ENCODE data around the gene NOTUM.
A peak's percentile ranks its signal among the peaks of the same experiment; 100 is the strongest.

NOTUM gene

GRCh38 chr17:81961087-81961511 is at the start of gene NOTUM:
Gene NOTUM, minus strand, starts transcription at chr17:81961187. Its CDS starts 278 bp downstream, at chr17:81960909.
- DNase-seq (ENCODE audit: low read depth) = no peak

DNA sequence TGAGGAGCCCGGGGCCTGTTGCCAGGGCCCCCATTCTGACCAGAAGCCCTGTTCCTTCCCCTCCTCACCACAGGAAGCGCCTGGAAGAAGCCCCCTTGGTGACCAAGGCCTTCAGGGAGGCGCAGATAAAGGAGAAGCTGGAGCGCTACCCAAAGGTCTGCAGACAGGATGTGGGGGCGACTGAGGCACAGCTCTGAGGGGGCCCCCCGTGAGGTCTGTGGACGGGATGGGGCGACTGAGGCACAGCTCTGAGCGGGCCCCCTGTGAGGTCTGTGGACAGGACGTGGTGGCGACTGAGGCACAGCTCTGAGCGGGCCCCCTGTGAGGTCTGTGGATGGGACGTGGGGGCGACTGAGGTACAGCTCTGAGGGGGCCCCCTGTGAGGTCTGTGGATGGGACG is 48.4 kb upstream of the NOTUM start:
- DNase-seq (ENCODE audit: low read depth) = no peak

DNA sequence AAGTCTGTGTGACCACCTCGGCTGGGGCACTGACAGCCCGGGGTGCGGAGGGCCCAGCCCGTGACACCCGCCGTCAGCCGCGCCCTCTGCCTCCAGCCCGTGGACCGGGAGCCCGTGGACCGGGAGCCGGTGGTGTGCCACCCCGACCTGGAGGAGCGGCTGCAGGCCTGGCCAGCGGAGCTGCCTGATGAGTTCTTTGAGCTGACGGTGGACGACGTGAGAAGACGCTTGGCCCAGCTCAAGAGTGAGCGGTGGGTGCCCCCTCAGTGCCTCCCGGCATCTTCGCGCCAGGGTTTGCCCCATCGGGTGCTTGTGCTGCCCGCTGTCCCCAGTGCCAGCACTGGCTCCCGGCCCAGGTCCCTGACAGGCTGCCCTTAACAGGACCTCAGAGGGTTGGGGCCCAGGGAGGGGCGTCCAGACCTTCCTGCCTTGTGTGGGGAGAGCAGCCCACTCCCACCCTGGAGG is 48.0 kb upstream of the NOTUM start:
- DNase-seq (ENCODE audit: low read depth) = no peak

DNA sequence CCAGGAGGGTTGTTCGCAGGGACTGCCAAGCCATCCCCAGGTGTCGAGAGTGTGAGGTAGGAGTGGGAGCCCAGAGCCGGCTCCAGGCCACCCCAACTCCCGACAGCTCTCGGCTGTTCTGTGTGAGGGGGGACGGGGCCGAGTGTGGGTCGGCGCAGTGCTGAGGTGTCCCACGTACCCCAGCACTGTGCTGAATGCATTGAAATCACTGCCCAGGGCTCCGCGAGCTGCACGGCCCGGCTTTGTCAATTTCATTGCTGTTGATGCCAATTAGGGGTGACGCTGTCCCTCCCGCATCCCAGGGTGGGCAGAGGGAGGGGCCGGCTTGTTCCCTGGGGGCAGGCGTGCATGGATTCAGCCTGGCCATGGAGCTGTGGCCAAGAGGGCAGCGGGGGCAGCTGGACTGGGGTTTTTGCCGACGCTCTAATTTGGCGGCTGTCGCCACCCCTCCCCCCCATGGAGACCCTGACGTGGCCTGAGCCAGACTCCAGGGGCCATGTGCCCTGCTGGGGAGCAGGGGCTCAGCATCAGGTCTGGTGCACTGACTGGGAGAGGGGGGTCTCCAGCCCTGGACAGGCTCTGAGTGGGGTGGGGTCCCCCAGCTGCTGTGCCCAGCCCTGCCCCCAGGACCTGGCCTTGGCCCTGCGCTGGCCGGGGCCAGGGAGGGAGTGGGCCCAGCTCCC is 47.4 kb upstream of the NOTUM start:
- no peak for DNase-seq (ENCODE audit: low read depth)

- DNase-seq (ENCODE audit: low read depth) = no peak
Observed at GRCh38 chr17:82007495-82008257, 46.7 kb upstream of the NOTUM start.

DNA sequence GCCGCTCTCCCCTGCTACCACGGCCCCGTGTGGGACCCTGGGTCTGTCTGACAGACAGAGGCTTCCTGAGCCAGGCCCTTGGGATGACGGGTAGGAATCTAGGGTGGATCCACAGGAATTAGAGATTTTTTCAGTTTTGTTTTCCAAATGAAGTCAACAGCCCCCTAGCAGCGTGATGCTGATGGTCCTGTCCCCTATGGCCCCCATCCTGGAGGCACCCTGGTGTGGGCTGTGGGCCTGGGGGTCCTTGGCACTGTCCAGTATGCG is 46.2 kb upstream of the NOTUM start:
- DNase-seq (ENCODE audit: low read depth) = no peak

GRCh38 chr17:82006468-82007227 is 45.7 kb upstream of the NOTUM start:
- no peak for DNase-seq (ENCODE audit: low read depth)

DNA sequence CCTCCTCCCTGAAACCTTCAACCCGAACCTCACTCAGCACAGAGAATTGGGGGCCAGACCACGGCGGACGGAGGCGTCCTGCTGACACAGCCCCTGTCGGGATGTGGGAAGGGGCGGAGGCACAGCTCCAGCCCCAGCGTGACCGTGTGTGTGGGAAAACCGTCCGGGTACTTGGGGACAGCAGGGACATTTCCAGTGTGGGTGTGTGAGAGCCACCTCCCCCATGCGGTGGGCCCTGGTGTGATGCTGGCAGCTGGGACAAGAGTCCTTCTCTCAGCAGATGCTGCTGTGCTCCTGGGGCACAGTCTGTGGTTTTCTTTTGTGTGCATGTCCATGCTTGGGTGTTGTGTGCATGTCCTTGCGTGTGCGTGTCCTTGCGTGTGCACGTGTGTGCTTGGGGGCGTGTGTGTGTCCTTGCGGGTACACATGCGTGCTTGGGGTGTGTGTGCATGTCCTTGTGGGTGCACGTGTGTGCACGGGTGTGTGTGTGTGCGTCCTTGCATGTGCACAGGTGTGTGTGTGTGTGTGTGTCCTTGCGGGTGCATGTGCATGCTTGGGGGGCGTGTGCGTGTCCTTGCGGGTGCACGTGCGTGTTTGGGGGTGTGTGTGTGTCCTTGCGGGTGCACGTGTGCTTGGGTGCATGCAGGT is 44.8 kb upstream of the NOTUM start:
- DNase-seq (ENCODE audit: low read depth) = no peak

DNA sequence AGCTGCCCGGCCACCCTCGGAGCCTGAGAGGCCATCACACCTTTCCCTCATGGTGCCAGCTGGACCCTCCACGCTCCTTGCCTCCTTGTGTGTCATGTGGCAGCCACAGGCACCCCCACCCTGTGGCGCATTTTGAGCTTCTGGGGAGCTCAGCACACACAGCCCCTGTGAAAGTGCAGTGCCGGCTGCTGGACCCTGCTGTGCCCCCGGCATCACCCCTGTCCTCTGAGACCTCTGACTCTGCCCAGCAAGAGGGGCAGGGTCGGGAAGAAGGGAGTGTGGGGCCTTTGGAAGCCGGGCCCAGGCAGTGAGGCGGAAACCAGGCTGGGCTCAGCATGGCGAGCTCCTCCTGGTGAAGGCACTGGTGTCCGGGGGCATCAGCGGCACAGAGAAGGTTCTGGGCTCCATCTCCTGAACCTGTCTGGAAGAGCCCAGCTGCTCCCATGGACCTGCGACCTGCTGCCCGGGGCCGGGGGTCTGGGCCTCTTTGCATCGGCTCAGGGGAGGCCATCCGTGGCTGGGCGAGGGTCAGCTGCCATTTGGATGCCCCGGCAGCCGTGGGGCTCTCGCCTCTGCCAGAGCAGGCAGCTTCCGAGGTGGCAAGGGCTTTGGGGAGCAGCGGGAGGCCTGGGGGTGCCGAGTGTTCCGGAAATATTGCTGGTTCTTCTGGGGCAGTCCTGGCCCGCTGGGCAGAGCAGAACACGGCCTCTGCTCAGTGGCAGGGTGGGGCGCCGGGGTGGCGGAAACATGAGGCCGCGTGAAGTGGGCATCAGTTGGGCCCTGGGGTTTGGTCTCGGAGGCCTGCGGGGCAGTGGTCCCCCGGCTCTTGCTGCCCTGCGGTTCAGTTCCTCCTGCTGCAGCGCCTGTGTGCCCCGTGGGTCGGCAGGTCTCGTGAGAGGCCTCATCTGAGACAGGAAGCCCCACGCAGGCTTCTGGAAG is 43.8 kb upstream of the NOTUM start:
- no peak for DNase-seq (ENCODE audit: low read depth)

- peak; percentile 67 for DNase-seq (ENCODE audit: low read depth)
Observed at GRCh38 chr17:82003411-82004381, 42.7 kb upstream of the NOTUM start.

DNA sequence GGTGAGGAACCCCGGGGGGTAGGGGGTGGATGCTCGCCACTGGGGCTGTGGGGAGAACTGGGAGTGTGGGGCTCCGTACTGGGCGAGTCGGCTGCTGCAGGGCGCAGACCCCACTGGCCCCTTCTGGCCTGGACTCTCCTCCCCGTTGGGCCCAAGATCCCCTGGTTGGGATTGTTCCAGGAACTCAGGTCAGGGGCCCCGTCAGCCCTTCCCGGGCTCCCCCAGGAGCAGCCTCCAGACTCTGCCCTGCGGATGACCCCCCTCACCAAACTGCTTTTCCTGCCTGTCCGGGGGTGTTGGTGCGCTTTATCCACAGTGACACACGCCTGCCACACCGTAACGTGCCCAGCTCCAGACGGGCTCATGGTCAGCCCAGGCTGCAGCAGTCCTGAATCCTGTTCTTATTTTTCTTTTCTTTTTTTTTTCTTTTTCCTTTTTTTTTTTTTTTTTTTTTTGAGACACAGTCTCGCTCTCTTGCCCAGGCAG is 40.6 kb upstream of the NOTUM start:
- no peak for DNase-seq (ENCODE audit: low read depth)

GRCh38 chr17:82000803-82001570 is 40.0 kb upstream of the NOTUM start:
- no peak for DNase-seq (ENCODE audit: low read depth)

GRCh38 chr17:81999976-82000802 is 39.2 kb upstream of the NOTUM start:
- no peak for DNase-seq (ENCODE audit: low read depth)

DNA sequence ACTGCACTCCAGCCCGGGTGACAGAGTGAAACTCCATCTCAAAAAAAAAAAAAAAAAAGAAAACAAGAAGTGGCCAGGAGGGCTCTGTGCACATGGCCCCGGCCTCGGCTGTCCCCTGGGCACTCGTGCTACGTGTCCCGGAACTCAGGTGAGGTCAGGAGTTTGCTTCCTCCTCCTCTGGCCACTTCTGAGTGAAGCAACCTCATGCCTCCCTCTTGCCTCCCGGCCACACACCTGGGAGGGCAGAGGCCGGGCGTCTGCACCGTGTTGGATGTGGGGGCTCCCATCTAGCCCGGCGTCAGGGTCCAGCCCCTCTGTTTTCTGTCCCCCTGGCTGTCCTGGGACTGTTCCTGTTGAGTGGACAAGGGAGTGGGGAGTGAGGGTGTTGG is 38.6 kb upstream of the NOTUM start:
- DNase-seq (ENCODE audit: low read depth) = no peak

GRCh38 chr17:81998691-81999438 is 37.9 kb upstream of the NOTUM start:
- DNase-seq (ENCODE audit: low read depth) = no peak

DNA sequence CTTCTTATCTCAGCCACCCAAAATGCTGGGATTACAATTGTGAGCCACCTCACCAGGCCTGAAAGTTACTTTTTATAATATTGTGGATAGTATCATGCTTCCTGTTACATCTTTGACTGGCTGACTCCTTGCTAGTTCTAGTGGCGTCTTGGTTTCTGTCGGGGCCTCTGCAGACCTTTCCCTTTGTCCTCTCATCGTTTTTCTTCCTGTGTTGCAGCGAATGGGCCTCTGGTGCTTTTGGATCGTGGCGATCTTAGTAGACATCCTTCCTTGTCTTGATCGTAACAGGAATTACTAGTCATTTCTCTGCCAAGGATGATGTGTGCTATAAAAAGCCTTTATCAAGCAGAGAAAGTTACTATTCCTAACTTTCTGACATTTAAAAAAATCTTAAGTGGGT is 37.2 kb upstream of the NOTUM start:
- DNase-seq (ENCODE audit: low read depth) = no peak

GRCh38 chr17:81996757-81997441 is 35.9 kb upstream of the NOTUM start:
- DNase-seq (ENCODE audit: low read depth) = no peak
